H1 (cell line): Measurements from ENCODE around the gene RBCK1.

Source experiments
- EP300 ChIP-seq, 2 experiments: IDR thresholded peaks; 1 replicate in 1 of 2; 2 replicates in 1 of 2; pipeline ENCODE4 v1.6.1; 2011 to 2012; ENCODE audit warnings: low read depth in 2 of 2, low read length in 2 of 2, mild to moderate bottlenecking in 2 of 2, borderline replicate concordance in 1 of 2, inconsistent platforms in 1 of 2, moderate library complexity in 1 of 2
- JUND ChIP-seq: IDR thresholded peaks from 2 replicates; pipeline ENCODE4 v1.6.1; 2011; ENCODE audit warnings: mild to moderate bottlenecking, improper control_type of control experiment, low read length
- TF ChIP-seq, protein P1 (sequence below), 3 experiments: IDR thresholded peaks; 1 replicate in 2 of 3; 2 replicates in 1 of 3; pipeline versions ENCODE4 v1.5.1 to v1.6.1; 2011; ENCODE audit warnings: low read length in 3 of 3, mild to moderate bottlenecking in 3 of 3, inconsistent platforms in 2 of 3, low read depth in 1 of 3, moderate library complexity in 1 of 3; ENCODE audit not compliant: insufficient read depth in 1 of 3; ENCODE audit errors: control extremely low read depth in 1 of 3

DNA sequence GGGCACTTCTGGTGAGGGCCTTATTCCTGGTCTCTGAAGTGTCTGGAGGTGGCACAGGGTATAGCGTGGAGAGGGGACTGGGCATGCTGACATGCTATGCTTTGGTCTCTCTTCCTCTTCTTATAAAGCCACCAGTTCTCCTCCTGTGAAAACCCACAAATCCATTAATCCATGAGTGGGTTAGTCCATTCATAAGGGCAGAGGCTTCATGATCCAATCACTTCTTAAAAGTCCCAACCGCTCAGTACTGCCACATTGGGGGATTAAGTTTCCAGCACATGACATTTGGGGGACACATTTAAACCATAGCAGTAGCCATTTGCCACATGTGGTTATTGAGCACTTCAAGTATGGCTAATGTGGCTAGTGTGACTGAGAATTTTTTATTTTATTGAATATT, 31.3 kb upstream of the RBCK1 start:
- TF ChIP-seq, protein P1, sequence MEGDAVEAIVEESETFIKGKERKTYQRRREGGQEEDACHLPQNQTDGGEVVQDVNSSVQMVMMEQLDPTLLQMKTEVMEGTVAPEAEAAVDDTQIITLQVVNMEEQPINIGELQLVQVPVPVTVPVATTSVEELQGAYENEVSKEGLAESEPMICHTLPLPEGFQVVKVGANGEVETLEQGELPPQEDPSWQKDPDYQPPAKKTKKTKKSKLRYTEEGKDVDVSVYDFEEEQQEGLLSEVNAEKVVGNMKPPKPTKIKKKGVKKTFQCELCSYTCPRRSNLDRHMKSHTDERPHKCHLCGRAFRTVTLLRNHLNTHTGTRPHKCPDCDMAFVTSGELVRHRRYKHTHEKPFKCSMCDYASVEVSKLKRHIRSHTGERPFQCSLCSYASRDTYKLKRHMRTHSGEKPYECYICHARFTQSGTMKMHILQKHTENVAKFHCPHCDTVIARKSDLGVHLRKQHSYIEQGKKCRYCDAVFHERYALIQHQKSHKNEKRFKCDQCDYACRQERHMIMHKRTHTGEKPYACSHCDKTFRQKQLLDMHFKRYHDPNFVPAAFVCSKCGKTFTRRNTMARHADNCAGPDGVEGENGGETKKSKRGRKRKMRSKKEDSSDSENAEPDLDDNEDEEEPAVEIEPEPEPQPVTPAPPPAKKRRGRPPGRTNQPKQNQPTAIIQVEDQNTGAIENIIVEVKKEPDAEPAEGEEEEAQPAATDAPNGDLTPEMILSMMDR (IDR thresholded peaks at IDR 0.05; ENCODE audit: control extremely low read depth in 1 of 3, insufficient read depth in 1 of 3, low read depth in 1 of 3, low read length in 3 of 3) = no peak
- TF ChIP-seq JUND = no peak
- TF ChIP-seq EP300 (IDR thresholded peaks at IDR 0.05; ENCODE audit: borderline replicate concordance in 1 of 2, low read depth in 2 of 2, low read length in 2 of 2) = no peak
